ENCODE results near the gene SAMD4B. TPM values are rescaled to one million over a fixed set of nuclear protein-coding genes. Genes with fewer than 3 reads are reported as not detected.

The SAMD4B gene
- total and polyA plus RNA-seq, 4 donors = 77.6 to 103 (median 86.8) TPM

DNA sequence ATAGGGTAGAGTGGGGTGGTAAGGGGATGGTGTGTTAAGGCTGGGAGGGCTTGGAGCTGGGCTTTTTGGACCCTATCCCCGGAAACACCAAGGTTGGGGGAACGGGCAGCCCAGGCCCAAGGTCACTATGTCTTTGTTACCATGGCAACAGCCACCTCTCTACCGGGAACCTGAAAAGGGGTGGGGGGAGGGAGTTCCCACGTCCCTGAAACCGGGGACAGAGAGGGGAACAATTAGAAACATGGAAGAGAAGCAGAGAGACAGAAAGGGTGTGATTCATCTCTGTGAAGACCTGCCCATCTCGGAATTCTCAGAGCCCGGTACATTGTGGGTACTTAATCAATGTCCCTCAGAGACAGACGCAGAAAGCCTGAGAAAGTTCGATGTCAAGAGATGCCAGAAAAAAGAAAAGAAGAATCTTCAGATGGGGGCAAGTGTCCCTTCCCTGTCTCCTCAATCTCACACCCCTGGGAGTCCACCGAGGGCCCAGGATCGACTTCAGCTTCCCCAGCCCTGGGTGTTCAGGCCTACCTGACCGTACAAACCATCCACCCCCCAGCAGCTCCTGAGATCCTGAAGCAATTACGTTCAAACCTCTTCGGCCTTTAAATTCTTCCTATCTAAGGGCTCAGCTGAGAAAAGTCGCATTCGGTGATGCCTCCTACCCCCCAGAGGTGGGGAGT, 14.7 kb upstream of the SAMD4B start:
- no peak for ATAC-seq (ENCODE audit: insufficient read depth, low FRiP score)
- peaks cover 0 to 2% (median 0%) of the 10 kb centered on the region in 4 donors for H3K9me3 ChIP-seq (ENCODE audit: control insufficient read depth in 4 of 4, insufficient read depth in 3 of 4, low read length in 3 of 4)
- 67 to 68% methylated on average over 16 of the region's 16 CpGs for WGBS, 2 donors
- DNase-seq = no peak
- no peaks in the 10 kb centered on the region for H3K4me1 ChIP-seq (ENCODE audit: control insufficient read depth in 5 of 5, insufficient read depth in 5 of 5, low read length in 5 of 5)
- TF ChIP-seq CTCF (IDR thresholded peaks at IDR 0.05; ENCODE audit: control extremely low read depth, extremely low read depth) = no peak
- no peak overlapping the region for H3K9ac ChIP-seq (ENCODE audit: insufficient read depth in 1 of 2, low read length in 2 of 2)
- H3K36me3 ChIP-seq (ENCODE audit: control insufficient read depth in 4 of 4, insufficient read depth in 4 of 4, low read length in 4 of 4) = peaks cover 0 to 16% (median 0%) of the 10 kb centered on the region in 4 donors
- H3K27ac ChIP-seq (ENCODE audit: low read depth in 1 of 2, low read length in 1 of 2) = no peak overlapping the region
- no peak overlapping the region for H3K4me3 ChIP-seq
- H3K27me3 ChIP-seq (ENCODE audit: control insufficient read depth in 3 of 3, insufficient read depth in 3 of 3, low read length in 2 of 3) = no peaks in the 10 kb centered on the region

DNA sequence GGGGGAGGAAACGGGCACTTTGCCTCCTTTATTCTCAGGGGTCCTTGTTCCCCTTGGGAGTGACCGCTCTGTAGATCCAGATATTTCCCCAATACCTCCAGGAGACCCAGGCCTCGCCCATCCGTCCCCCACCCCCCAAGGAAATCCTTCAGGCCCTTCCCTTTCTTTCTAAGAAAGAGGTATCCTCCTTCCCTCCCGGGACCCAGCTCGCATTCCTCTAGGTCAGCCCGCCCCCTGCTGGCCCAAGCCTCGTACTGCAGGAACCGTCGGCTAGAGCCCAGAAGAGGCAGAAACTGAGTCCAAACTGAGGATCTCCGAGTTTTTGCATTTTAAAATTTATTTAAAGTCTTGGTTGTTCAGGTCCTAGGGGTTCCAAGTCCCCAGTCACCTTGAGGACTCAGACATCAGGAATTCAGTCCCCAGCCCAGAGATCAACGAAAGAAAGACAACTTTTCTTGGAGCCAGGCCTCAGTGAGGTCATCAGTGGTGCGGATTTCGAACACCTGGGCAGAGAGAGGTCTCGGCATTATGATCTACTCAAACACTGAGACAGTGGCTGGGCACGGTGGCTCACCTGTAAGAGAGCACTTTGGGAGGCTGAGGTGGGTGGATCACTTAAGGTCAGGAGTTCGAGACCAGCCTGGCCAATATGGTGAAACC, 14.0 kb upstream of the SAMD4B start:
- H3K4me3 ChIP-seq = no peak overlapping the region
- H3K36me3 ChIP-seq (ENCODE audit: control insufficient read depth in 4 of 4, insufficient read depth in 4 of 4, low read length in 4 of 4) = peaks cover 0 to 16% (median 0%) of the 10 kb centered on the region in 4 donors
- H3K9ac ChIP-seq (ENCODE audit: insufficient read depth in 1 of 2, low read length in 2 of 2) = no peak overlapping the region
- no peaks in the 10 kb centered on the region for H3K4me1 ChIP-seq (ENCODE audit: control insufficient read depth in 5 of 5, insufficient read depth in 5 of 5, low read length in 5 of 5)
- DNase-seq (peak; percentile 83 to 88 (median 84)), ATAC-seq (ENCODE audit: insufficient read depth, low FRiP score) (peak; percentile 62)
- H3K27ac ChIP-seq (ENCODE audit: low read depth in 1 of 2, low read length in 1 of 2) = no peak overlapping the region
- peaks cover 0 to 2% (median 0%) of the 10 kb centered on the region in 4 donors for H3K9me3 ChIP-seq (ENCODE audit: control insufficient read depth in 4 of 4, insufficient read depth in 3 of 4, low read length in 3 of 4)
- peak; percentile 90 for TF ChIP-seq CTCF (IDR thresholded peaks at IDR 0.05; ENCODE audit: control extremely low read depth, extremely low read depth)
- 33 to 37% methylated on average over 17 of the region's 17 CpGs for WGBS, 2 donors
- H3K27me3 ChIP-seq (ENCODE audit: control insufficient read depth in 3 of 3, insufficient read depth in 3 of 3, low read length in 2 of 3) = no peaks in the 10 kb centered on the region

DNA sequence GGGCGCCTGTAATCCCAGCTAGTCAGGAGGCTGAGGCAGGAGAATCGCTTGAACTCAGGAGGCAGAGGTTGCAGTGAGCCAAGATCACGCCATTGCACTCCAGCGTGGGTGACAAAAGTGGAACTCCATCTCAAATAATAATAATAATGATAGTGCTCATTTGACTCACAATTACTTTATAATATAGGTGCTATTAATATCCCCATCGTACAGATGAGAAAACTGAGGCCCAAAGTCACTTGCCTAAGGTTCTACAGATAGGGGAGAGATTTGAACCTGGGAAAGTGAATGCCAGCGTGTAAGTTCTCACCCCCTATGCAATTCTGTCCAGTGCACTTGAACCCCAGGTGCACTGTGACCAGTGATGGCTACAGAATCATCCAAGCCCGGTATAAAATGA, 12.3 kb upstream of the SAMD4B start:
- H3K4me1 ChIP-seq (ENCODE audit: control insufficient read depth in 5 of 5, insufficient read depth in 5 of 5, low read length in 5 of 5) = no peaks in the 10 kb centered on the region

More for the DNA sequence above, 12.3 kb upstream of the SAMD4B start:
- ATAC-seq (ENCODE audit: insufficient read depth, low FRiP score) (no peak), DNase-seq (no peak)
- no peak overlapping the region for H3K4me3 ChIP-seq
- H3K9ac ChIP-seq (ENCODE audit: insufficient read depth in 1 of 2, low read length in 2 of 2) = no peak overlapping the region
- 90 to 98% methylated on average over 7 of the region's 7 CpGs for WGBS, 2 donors
- peaks cover 0 to 16% (median 0%) of the 10 kb centered on the region in 4 donors for H3K36me3 ChIP-seq (ENCODE audit: control insufficient read depth in 4 of 4, insufficient read depth in 4 of 4, low read length in 4 of 4)
- no peaks in the 10 kb centered on the region for H3K27me3 ChIP-seq (ENCODE audit: control insufficient read depth in 3 of 3, insufficient read depth in 3 of 3, low read length in 2 of 3)
- H3K27ac ChIP-seq (ENCODE audit: low read depth in 1 of 2, low read length in 1 of 2) = no peak overlapping the region
- no peak for TF ChIP-seq CTCF (IDR thresholded peaks at IDR 0.05; ENCODE audit: control extremely low read depth, extremely low read depth)
- H3K9me3 ChIP-seq (ENCODE audit: control insufficient read depth in 4 of 4, insufficient read depth in 3 of 4, low read length in 3 of 4) = peaks cover 0 to 2% (median 0%) of the 10 kb centered on the region in 4 donors
